Measurements from ENCODE around the gene WDR81.

GRCh38 chr17:1737531-1738291 is 13.2 kb downstream of the WDR81 start:
- TF ChIP-seq CTCF (IDR thresholded peaks at IDR 0.05), result no peak
- no peak for TF ChIP-seq POLR2A (IDR thresholded peaks at IDR 0.05)
